Trophoblast cell (in vitro differentiated cells and primary cell): ENCODE data around the gene DAAM1.

Experiments used
- DNase-seq, 2 donors: peaks; one replicate each; pipeline ENCODE4 v3.0.0-alpha.2; 2016
- H2AFZ ChIP-seq: 2 replicates; pipeline ENCODE4 v1.6.1; 2013; ENCODE audit warnings: low read length, moderate library complexity, mild to moderate bottlenecking; ENCODE audit not compliant: insufficient read depth, poor library complexity
- H2AK5ac ChIP-seq: 2 replicates; pipeline ENCODE4 v1.6.1; 2013; ENCODE audit warnings: mild to moderate bottlenecking, low read length
- H2BK120ac ChIP-seq: 2 replicates; pipeline ENCODE4 v1.6.1; 2013; ENCODE audit warnings: low read length, mild to moderate bottlenecking, moderate library complexity; ENCODE audit not compliant: insufficient read depth, poor library complexity
- H2BK12ac ChIP-seq: 2 replicates; pipeline ENCODE4 v1.6.1; 2013; ENCODE audit warnings: mild to moderate bottlenecking, low read length, moderate library complexity
- H2BK5ac ChIP-seq: 2 replicates; pipeline ENCODE4 v1.6.1; 2013; ENCODE audit warnings: low read length, low read depth, moderate library complexity, mild to moderate bottlenecking; ENCODE audit not compliant: poor library complexity
- H3K14ac ChIP-seq: 2 replicates; pipeline ENCODE4 v1.6.1; 2013; ENCODE audit warnings: mild to moderate bottlenecking, low read length
- H3K18ac ChIP-seq: 2 replicates; pipeline ENCODE4 v1.6.1; 2013; ENCODE audit warnings: mild to moderate bottlenecking, low read length
- H3K23ac ChIP-seq: 2 replicates; pipeline ENCODE4 v1.6.1; 2013; ENCODE audit warnings: low read length
- H3K27ac ChIP-seq: 2 replicates; pipeline ENCODE4 v1.5.1; 2013; ENCODE audit warnings: low read depth, mild to moderate bottlenecking, inconsistent platforms, low read length, moderate library complexity
- H3K27me3 ChIP-seq: 2 replicates; pipeline ENCODE4 v1.6.1; 2013; ENCODE audit warnings: inconsistent platforms, mild to moderate bottlenecking, low read length, moderate library complexity; ENCODE audit not compliant: insufficient read depth
- H3K36me3 ChIP-seq, 2 experiments: 1 replicate in 1 of 2; 2 replicates in 1 of 2; pipeline ENCODE4 v1.6.1; 2013; ENCODE audit warnings: low read length in 2 of 2, mild to moderate bottlenecking in 2 of 2, moderate library complexity in 1 of 2; ENCODE audit not compliant: insufficient read depth in 2 of 2, control insufficient read depth in 1 of 2
- H3K4ac ChIP-seq: 2 replicates; pipeline ENCODE4 v1.6.1; 2013; ENCODE audit warnings: low read depth, mild to moderate bottlenecking, low read length, moderate library complexity
- H3K4me1 ChIP-seq, 2 experiments: 1 replicate in 1 of 2; 2 replicates in 1 of 2; pipeline ENCODE4 v1.6.1; 2013; ENCODE audit warnings: low read length in 2 of 2, mild to moderate bottlenecking in 2 of 2, moderate library complexity in 1 of 2; ENCODE audit not compliant: insufficient read depth in 2 of 2, control insufficient read depth in 1 of 2
- H3K4me2 ChIP-seq: 2 replicates; pipeline ENCODE4 v1.6.1; 2013; ENCODE audit warnings: inconsistent platforms, mild to moderate bottlenecking, low read length, moderate library complexity
- H3K4me3 ChIP-seq: 2 replicates; pipeline ENCODE4 v1.5.1; 2013; ENCODE audit warnings: mild to moderate bottlenecking, low read depth, low read length, inconsistent platforms
- H3K79me1 ChIP-seq: one replicate; pipeline ENCODE4 v1.6.1; 2013; ENCODE audit warnings: low read length
- H3K79me2 ChIP-seq: 2 replicates; pipeline ENCODE4 v1.6.1; 2013; ENCODE audit warnings: low read length, mild to moderate bottlenecking; ENCODE audit not compliant: control insufficient read depth, insufficient read depth, poor library complexity
- H3K9ac ChIP-seq: 2 replicates; pipeline ENCODE4 v1.6.1; 2013; ENCODE audit warnings: mild to moderate bottlenecking, low read length
- H3K9me3 ChIP-seq: 2 replicates; pipeline ENCODE4 v1.6.1; 2013; ENCODE audit warnings: low read depth, mild to moderate bottlenecking, control low read depth, inconsistent platforms, low read length; ENCODE audit not compliant: insufficient read depth
- H4K12ac ChIP-seq: 2 replicates; pipeline ENCODE4 v1.6.1; 2013; ENCODE audit warnings: low read depth, mild to moderate bottlenecking, low read length, moderate library complexity
- H4K8ac ChIP-seq: 2 replicates; pipeline ENCODE4 v1.6.1; 2013; ENCODE audit warnings: low read depth, mild to moderate bottlenecking, low read length, moderate library complexity
- H4K91ac ChIP-seq: one replicate; pipeline ENCODE4 v1.6.1; 2013; ENCODE audit warnings: low read depth, mild to moderate bottlenecking, low read length, moderate library complexity
- WGBS: extraction: QIAGEN DNeasy Blood & Tissue Kit; methylation state at CpG from one replicate; pipeline ENCODE4 v1.1.7; 2013; ENCODE audit warnings: missing lambda C conversion rate; ENCODE audit not compliant: insufficient read length, insufficient coverage; ENCODE audit errors: extremely low coverage; 5-methylcytosine and 5-hydroxymethylcytosine counted together

Gene DAAM1

GRCh38 chr14:59245809-59246295 is 57.4 kb downstream of the DAAM1 start:
- Histone ChIP-seq H2AFZ (no peak overlapping the region), H2AK5ac (no peak overlapping the region), H2BK120ac (no peak overlapping the region), H2BK12ac (no peak overlapping the region), H3K36me3 (no peaks in the 10 kb centered on the region), H3K4me2 (no peak overlapping the region), H3K27me3 (no peaks in the 10 kb centered on the region), H4K8ac (no peak overlapping the region), H3K4me1 (peaks cover 3 to 12% of the 10 kb centered on the region in 2 experiments), H3K23ac (no peak overlapping the region), H3K79me1 (no peaks in the 10 kb centered on the region), H3K9ac (no peak overlapping the region), H3K9me3 (no peaks in the 10 kb centered on the region), H4K12ac (no peak overlapping the region), H3K4ac (no peak overlapping the region), H2BK5ac (no peak overlapping the region), H3K27ac (no peak overlapping the region), H4K91ac (no peak overlapping the region), H3K79me2 (no peaks in the 10 kb centered on the region), H3K4me3 (no peak overlapping the region), H3K18ac (no peak overlapping the region), H3K14ac (no peak overlapping the region)
- WGBS: no CpG with 5 or more reads among the region's 1 CpG
- DNase-seq: peak in 1 of 2 donors; percentile 39

GRCh38 chr14:59246566-59246965 is 58.1 kb downstream of the DAAM1 start:
- no peaks in the 10 kb centered on the region for H3K79me1 ChIP-seq
- no peak overlapping the region for H3K4me2 ChIP-seq
- H4K8ac ChIP-seq: no peak overlapping the region
- H3K9me3 ChIP-seq: no peaks in the 10 kb centered on the region
- no peak overlapping the region for H3K27ac ChIP-seq
- H3K23ac ChIP-seq: no peak overlapping the region
- no peak for DNase-seq
- no peak overlapping the region for H3K9ac ChIP-seq
- peaks cover 3 to 12% of the 10 kb centered on the region in 2 experiments for H3K4me1 ChIP-seq
- no peaks in the 10 kb centered on the region for H3K79me2 ChIP-seq
- H3K27me3 ChIP-seq: no peaks in the 10 kb centered on the region
- no peak overlapping the region for H2AK5ac ChIP-seq
- H3K18ac ChIP-seq: no peak overlapping the region
- H3K36me3 ChIP-seq: no peaks in the 10 kb centered on the region
- no peak overlapping the region for H3K14ac ChIP-seq
- no peak overlapping the region for H2BK5ac ChIP-seq
- H4K91ac ChIP-seq: no peak overlapping the region
- H2AFZ ChIP-seq: no peak overlapping the region
- no peak overlapping the region for H3K4me3 ChIP-seq
- no peak overlapping the region for H4K12ac ChIP-seq
- H2BK12ac ChIP-seq: no peak overlapping the region
- H2BK120ac ChIP-seq: no peak overlapping the region
- no CpG with 5 or more reads among the region's 3 CpGs for WGBS
- no peak overlapping the region for H3K4ac ChIP-seq

- Histone ChIP-seq H3K79me2 (no peaks in the 10 kb centered on the region), H3K4ac (no peak overlapping the region), H3K23ac (no peak overlapping the region), H3K9me3 (no peaks in the 10 kb centered on the region), H3K4me1 (peaks cover 5 to 15% of the 10 kb centered on the region in 2 experiments), H3K27me3 (no peaks in the 10 kb centered on the region), H3K27ac (no peak overlapping the region), H2BK5ac (no peak overlapping the region), H4K12ac (no peak overlapping the region), H2BK120ac (no peak overlapping the region), H2AFZ (no peak overlapping the region), H3K4me3 (no peak overlapping the region), H3K36me3 (no peaks in the 10 kb centered on the region), H4K8ac (no peak overlapping the region), H2AK5ac (no peak overlapping the region), H3K79me1 (no peaks in the 10 kb centered on the region), H3K14ac (no peak overlapping the region), H3K4me2 (no peak overlapping the region), H2BK12ac (no peak overlapping the region), H4K91ac (no peak overlapping the region), H3K9ac (no peak overlapping the region), H3K18ac (no peak overlapping the region)
- DNase-seq: no peak
- WGBS: no CpG with 5 or more reads among the region's 3 CpGs
Observed at GRCh38 chr14:59247801-59248584, 59.5 kb downstream of the DAAM1 start.

GRCh38 chr14:59249029-59249428 is 60.6 kb downstream of the DAAM1 start:
- no peak overlapping the region for H4K8ac ChIP-seq
- no peak overlapping the region for H3K9ac ChIP-seq
- H3K14ac ChIP-seq: no peak overlapping the region
- no CpG with 5 or more reads among the region's 7 CpGs for WGBS
- no peaks in the 10 kb centered on the region for H3K9me3 ChIP-seq
- peaks cover 5 to 10% of the 10 kb centered on the region in 2 experiments for H3K4me1 ChIP-seq
- DNase-seq: peak in 1 of 2 donors; percentile 52
- H3K79me1 ChIP-seq: no peaks in the 10 kb centered on the region
- H2BK12ac ChIP-seq: no peak overlapping the region
- no peak overlapping the region for H2AK5ac ChIP-seq
- no peaks in the 10 kb centered on the region for H3K36me3 ChIP-seq
- H3K4me2 ChIP-seq: no peak overlapping the region
- H3K79me2 ChIP-seq: no peaks in the 10 kb centered on the region
- no peak overlapping the region for H4K91ac ChIP-seq
- H3K27ac ChIP-seq: no peak overlapping the region
- H3K4ac ChIP-seq: no peak overlapping the region
- no peak overlapping the region for H3K23ac ChIP-seq
- H3K18ac ChIP-seq: no peak overlapping the region
- no peak overlapping the region for H2BK120ac ChIP-seq
- H2BK5ac ChIP-seq: no peak overlapping the region
- H2AFZ ChIP-seq: no peak overlapping the region
- no peaks in the 10 kb centered on the region for H3K27me3 ChIP-seq
- no peak overlapping the region for H4K12ac ChIP-seq
- H3K4me3 ChIP-seq: no peak overlapping the region
